ENCODE measurements around the gene TAB2. TPM values are rescaled to one million over a fixed set of nuclear protein-coding genes. Genes with fewer than 3 reads are reported as not detected.

The TAB2 gene
- total RNA-seq, 2 donors from 2014 or later = 25.7 to 26.2 TPM

DNA sequence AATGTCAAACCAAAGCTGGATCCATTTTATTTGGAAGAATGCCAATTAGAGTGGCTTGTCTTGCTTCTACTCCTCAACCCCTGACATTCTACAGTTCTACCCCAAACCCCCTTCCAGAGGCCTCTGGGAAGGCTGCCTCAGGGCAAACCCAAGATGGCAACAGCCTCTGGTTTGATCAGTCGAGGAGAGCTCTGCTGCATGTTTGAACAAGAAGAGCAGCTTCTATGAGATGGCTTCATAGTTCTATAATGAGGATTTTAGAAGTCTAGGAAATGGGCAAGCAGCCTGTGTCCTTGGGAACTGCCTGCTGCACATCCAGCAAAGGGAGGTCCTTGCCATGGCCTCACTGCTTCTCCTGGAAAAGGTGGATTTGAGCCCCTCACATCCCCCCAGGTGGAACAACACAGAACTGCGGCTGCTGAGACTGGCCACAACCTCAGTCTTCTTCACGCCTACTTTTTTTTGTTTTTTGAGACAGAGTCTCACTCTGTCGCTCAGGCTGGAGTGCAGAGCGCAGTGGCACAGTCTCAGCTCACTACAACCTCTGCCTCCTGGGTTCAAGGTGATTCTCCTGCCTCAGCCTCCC lies 129.4 kb downstream of the TAB2 start:
- no peak for TF ChIP-seq POLR2A (IDR thresholded peaks at IDR 0.05)
- TF ChIP-seq, protein P1, sequence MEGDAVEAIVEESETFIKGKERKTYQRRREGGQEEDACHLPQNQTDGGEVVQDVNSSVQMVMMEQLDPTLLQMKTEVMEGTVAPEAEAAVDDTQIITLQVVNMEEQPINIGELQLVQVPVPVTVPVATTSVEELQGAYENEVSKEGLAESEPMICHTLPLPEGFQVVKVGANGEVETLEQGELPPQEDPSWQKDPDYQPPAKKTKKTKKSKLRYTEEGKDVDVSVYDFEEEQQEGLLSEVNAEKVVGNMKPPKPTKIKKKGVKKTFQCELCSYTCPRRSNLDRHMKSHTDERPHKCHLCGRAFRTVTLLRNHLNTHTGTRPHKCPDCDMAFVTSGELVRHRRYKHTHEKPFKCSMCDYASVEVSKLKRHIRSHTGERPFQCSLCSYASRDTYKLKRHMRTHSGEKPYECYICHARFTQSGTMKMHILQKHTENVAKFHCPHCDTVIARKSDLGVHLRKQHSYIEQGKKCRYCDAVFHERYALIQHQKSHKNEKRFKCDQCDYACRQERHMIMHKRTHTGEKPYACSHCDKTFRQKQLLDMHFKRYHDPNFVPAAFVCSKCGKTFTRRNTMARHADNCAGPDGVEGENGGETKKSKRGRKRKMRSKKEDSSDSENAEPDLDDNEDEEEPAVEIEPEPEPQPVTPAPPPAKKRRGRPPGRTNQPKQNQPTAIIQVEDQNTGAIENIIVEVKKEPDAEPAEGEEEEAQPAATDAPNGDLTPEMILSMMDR (IDR thresholded peaks at IDR 0.05) = no peak
- Histone ChIP-seq H3K36me3 (replicated peaks in 1 of 2; ENCODE audit: insufficient read depth in 1 of 2, low read depth in 2 of 2) (no peaks in the 10 kb centered on the region), H3K27me3 (no peaks in the 10 kb centered on the region), H3K4me1 (peaks cover 19% of the 10 kb centered on the region), H3K4me3 (no peak overlapping the region), H3K27ac (no peak overlapping the region), H3K9me3 (no peaks in the 10 kb centered on the region)
- no peak for ATAC-seq
- WGBS, 2 donors = 91 to 96% methylated on average over 4 to 5 of the region's 5 CpGs
- no peak for DNase-seq
- intact Hi-C loops (cut with DNase I) = no loop called here

DNA sequence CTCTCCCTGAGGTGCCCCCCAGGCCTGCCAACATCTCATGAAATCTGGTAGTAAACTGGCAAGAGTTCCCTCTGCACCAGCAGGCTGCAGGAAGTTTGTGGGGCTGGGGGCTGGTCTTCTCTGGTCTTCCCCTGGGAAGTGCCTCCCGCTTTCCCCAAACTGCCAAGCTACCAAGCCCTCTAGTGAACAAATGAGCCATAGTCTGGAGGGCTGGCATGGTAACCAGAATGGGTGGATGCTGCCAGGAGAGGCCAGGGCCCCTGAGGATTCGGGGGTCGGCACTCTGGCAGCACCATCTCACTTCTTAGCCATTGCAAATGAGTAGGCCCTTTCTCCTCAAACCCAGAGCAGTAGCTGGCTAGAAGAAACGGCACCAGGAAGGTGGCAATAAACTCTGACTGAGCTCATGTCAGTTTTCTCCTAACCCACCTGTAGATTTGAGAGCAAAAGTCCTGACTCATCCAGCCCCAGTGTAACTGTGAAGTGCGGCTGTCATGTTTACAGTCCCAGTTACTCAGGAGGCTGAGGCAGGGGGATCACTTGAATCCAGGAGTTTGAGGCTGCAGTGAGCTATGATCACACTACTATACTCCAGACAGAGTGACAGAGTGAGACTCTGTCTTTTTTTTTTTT lies 131.4 kb downstream of the TAB2 start:
- no peak for TF ChIP-seq POLR2A (IDR thresholded peaks at IDR 0.05)
- TF ChIP-seq, protein P1 (IDR thresholded peaks at IDR 0.05) = no peak
- intact Hi-C loops (cut with DNase I) = no loop called here
- DNase-seq (no peak), ATAC-seq (no peak)
- no peak overlapping the region for H3K27ac ChIP-seq
- H3K4me1 ChIP-seq = peaks cover 32% of the 10 kb centered on the region
- H3K4me3 ChIP-seq = no peak overlapping the region
- H3K27me3 ChIP-seq = no peaks in the 10 kb centered on the region
- 88 to 92% methylated on average over 5 of the region's 5 CpGs for WGBS, 2 donors
- no peaks in the 10 kb centered on the region for H3K36me3 ChIP-seq (replicated peaks in 1 of 2; ENCODE audit: insufficient read depth in 1 of 2, low read depth in 2 of 2)
- no peaks in the 10 kb centered on the region for H3K9me3 ChIP-seq

DNA sequence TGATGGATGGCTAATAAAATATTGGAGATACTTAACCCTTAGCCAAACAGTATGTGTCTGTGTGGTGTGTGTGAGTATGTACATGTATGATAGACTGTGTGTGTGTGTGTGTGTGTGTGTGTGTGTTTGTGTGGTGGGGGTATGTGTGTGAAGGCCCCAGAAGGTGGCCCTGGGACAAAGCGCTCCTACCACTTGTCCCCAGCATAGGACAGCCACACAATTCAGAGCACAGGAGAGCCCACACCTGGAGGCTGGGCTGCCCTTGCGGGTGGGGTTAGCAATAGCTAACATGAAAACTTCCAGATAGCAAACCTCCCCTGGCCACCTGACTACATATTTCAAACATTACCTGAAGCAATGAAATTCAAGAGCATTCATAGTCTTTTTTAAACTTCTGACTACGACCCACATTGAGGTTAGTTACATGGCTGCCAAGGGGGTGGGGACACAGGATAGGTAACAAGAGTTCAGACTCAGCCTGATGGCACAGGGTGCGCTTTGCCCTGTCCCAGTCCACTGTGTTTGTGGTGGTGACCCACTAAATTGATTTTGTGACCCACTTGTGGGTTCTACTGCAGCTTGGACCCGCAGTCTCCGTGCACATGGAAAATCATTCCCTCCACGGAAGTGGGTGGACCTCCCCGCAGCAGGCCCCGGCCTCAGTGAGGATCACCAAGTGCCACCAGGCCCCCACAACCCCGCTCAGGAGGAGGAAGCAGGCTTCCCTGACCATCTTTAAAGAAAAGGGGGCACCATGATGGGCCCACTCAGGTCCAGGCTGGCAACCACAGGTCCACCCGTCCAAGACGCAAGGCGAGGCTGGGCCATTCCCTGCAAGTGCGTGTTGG lies 132.5 kb downstream of the TAB2 start:
- H3K27ac ChIP-seq = no peak overlapping the region
- H3K4me3 ChIP-seq = no peak overlapping the region
- H3K36me3 ChIP-seq (replicated peaks in 1 of 2; ENCODE audit: insufficient read depth in 1 of 2, low read depth in 2 of 2) = no peaks in the 10 kb centered on the region
- intact Hi-C loops (cut with DNase I) = no loop called here
- no peak for TF ChIP-seq POLR2A (IDR thresholded peaks at IDR 0.05)
- DNase-seq (no peak), ATAC-seq (no peak)
- peaks cover 43% of the 10 kb centered on the region for H3K4me1 ChIP-seq
- no peaks in the 10 kb centered on the region for H3K9me3 ChIP-seq
- no peaks in the 10 kb centered on the region for H3K27me3 ChIP-seq
- 85 to 99% methylated on average over 9 to 14 of the region's 14 CpGs for WGBS, 2 donors

DNA sequence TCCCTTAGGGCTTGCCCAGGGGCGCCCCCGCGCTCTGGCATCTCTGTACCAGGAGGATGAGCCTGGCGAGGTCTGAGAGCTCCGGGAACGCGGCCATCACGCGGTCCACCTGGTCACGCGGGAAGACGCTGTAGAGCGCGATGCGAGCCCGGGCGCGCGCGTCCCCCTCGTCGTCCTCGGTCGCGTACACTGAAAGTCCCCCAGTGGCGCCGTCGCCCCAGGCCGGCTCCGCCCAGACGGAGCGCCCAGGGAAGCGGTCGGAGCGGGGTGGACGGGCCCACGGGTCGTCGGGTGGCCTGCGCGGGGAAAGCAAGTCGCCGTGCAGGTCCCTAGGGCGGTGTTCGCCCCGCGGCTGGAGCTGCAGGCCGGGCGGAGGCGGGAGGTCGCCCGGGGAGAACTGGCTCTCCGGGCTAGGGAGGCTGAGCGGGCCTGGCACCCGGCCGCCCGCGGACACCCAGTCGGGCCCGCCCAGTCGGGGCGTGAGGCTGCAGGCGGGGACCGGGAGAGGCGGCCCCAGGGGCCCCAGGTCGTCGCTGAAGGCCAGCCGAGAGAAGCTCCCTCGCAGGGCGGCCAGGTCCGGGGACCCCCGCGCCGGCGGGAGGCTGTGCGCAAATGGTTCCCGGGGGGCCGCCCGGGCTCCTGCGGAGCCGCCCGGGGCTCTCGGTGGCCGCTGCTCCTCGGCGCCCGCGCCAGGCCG lies 133.3 kb downstream of the TAB2 start:
- H3K36me3 ChIP-seq (replicated peaks in 1 of 2; ENCODE audit: insufficient read depth in 1 of 2, low read depth in 2 of 2) = no peaks in the 10 kb centered on the region
- WGBS, 2 donors = 13 to 67% methylated on average over 3 to 56 of the region's 89 CpGs
- H3K4me1 ChIP-seq = peaks cover 44% of the 10 kb centered on the region
- ATAC-seq (peak; percentile 8), DNase-seq (peak; percentile 23 to 54 (median 34))
- no peaks in the 10 kb centered on the region for H3K9me3 ChIP-seq
- no peaks in the 10 kb centered on the region for H3K27me3 ChIP-seq
- TF ChIP-seq POLR2A (IDR thresholded peaks at IDR 0.05) = no peak
- TF ChIP-seq, protein P1 (IDR thresholded peaks at IDR 0.05) = no peak
- intact Hi-C loops (cut with DNase I) = no loop called here
- H3K27ac ChIP-seq = no peak overlapping the region
- H3K4me3 ChIP-seq = peak overlapping the region in 1 of 2 donors; percentile 9

Data from body of pancreas (tissue), 4 donors.